Measurements from ENCODE around the gene JHY. TPM values are rescaled to one million over a fixed set of nuclear protein-coding genes. Genes with fewer than 3 reads are reported as not detected.

The JHY gene
- total RNA-seq, 4 donors from 2014 or later: 6.9 to 15.6 (median 10.2) TPM

DNA sequence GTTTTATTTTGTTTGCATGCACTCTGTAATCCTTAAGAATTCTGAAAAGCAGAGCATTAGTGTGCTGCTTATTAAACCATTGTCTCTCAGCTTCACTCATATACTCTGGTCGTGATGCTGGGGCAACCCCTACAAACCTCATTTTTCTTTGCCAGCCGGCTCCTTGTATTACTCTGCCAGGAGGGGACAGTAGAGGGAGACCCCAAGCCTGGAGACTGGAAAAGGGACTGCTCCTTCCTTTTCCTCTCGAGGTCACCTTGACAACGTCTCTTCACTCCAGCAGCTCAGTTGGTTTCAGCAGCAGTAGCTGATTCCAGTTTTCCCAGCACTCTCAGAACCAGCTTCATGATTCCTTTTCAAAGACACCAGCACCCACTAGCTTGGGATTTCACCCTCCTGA, 2.8 kb upstream of the JHY start:
- ATAC-seq: no peak
- H3K27ac ChIP-seq: no peak overlapping the region

DNA sequence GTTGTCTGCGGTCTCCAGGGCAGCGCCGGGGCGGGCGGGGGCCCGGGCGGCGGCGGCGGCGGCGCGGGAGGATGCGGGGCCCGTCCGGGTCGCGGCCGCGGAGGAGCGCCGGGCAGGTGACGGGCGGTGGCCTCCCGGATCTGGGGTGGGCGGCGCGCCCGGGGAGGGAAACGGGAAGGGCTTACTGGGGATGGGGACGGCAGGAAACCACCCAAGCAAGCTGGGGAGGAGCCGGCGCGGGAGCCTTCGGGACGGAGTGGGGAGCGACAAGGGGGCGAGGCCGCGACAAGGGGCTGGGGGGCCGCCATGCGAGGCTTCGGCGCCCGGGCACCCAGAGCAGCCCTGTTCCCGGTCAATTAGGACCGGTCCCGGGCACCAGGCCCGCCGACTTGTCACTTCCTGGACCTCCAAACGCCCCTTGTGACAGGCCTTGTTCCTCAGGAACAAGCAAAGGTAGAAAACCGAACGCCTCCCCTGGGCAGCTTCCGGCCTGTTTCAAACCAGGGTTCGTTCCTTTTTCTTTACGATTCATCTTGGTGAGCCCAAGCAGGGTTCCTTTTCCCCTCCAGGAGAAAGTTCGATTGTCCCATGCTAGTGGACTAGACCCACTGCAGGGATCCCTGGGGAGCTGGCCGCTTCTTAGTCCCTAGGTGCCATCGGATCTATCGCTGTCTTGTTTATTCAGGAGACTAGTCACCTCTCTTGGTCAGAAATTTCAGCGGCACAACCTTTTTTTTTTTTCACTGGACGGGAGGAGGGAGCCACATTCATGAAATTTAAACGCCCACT, 492 bp downstream of the JHY start:
- Histone ChIP-seq H3K27ac (peak overlapping the region; percentile 48 to 93 (median 88)), H3K27me3 (no peaks in the 10 kb centered on the region), H3K36me3 (peaks cover 0 to 17% of the 10 kb centered on the region in 2 donors), H3K4me3 (peak overlapping the region; percentile 84 to 90), H3K9me3 (no peaks in the 10 kb centered on the region), H3K4me1 (peaks cover 0 to 13% (median 0%) of the 10 kb centered on the region in 3 donors)
- peak; percentile 87 for ATAC-seq
- WGBS, 2 donors (ENCODE audit: low coverage in 1 of 2): 1 to 2% methylated on average over 11 to 14 of the region's 63 CpGs
- TF ChIP-seq POLR2A (IDR thresholded peaks at IDR 0.05) (no peak), POLR2AphosphoS5 (IDR thresholded peaks at IDR 0.05) (no peak), EP300 (IDR thresholded peaks at IDR 0.05) (no peak)
- TF ChIP-seq, protein P1, sequence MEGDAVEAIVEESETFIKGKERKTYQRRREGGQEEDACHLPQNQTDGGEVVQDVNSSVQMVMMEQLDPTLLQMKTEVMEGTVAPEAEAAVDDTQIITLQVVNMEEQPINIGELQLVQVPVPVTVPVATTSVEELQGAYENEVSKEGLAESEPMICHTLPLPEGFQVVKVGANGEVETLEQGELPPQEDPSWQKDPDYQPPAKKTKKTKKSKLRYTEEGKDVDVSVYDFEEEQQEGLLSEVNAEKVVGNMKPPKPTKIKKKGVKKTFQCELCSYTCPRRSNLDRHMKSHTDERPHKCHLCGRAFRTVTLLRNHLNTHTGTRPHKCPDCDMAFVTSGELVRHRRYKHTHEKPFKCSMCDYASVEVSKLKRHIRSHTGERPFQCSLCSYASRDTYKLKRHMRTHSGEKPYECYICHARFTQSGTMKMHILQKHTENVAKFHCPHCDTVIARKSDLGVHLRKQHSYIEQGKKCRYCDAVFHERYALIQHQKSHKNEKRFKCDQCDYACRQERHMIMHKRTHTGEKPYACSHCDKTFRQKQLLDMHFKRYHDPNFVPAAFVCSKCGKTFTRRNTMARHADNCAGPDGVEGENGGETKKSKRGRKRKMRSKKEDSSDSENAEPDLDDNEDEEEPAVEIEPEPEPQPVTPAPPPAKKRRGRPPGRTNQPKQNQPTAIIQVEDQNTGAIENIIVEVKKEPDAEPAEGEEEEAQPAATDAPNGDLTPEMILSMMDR (IDR thresholded peaks at IDR 0.05): no peak

More for the DNA sequence above, 2.8 kb upstream of the JHY start:
- Histone ChIP-seq H3K9me3 (no peaks in the 10 kb centered on the region), H3K36me3 (no peaks in the 10 kb centered on the region), H3K27me3 (no peaks in the 10 kb centered on the region), H3K4me1 (peaks cover 0 to 13% (median 0%) of the 10 kb centered on the region in 3 donors), H3K4me3 (no peak overlapping the region)
- WGBS, 2 donors (ENCODE audit: low coverage in 1 of 2): 34% methylated on average over 4 of the region's 4 CpGs; no CpG with 5 or more reads in 1 of the 2 donors
- TF ChIP-seq EP300 (IDR thresholded peaks at IDR 0.05): no peak
- TF ChIP-seq POLR2A (IDR thresholded peaks at IDR 0.05): no peak
- TF ChIP-seq, protein P1 (IDR thresholded peaks at IDR 0.05): no peak
- no peak for TF ChIP-seq POLR2AphosphoS5 (IDR thresholded peaks at IDR 0.05)

DNA sequence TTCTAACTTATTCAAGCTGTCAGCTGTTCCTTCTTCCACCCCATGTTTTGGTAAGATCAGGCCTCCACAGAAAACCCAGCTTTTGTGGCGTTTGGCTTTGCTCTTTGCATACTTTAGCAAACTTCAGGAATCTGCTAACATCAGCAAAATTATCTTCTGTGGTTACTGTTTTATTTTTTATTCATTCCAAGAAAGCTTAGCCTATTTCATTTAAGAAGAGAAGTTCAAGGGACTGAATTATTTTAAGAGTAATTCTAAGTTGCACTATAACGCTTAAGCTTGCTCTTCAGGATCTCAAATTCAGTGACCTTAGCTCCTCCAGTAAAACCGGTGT, 1.1 kb downstream of the JHY start:
- WGBS, 2 donors (ENCODE audit: low coverage in 1 of 2): 44% methylated on average over 3 of the region's 3 CpGs
- peaks cover 0 to 13% (median 0%) of the 10 kb centered on the region in 3 donors for H3K4me1 ChIP-seq

DNA sequence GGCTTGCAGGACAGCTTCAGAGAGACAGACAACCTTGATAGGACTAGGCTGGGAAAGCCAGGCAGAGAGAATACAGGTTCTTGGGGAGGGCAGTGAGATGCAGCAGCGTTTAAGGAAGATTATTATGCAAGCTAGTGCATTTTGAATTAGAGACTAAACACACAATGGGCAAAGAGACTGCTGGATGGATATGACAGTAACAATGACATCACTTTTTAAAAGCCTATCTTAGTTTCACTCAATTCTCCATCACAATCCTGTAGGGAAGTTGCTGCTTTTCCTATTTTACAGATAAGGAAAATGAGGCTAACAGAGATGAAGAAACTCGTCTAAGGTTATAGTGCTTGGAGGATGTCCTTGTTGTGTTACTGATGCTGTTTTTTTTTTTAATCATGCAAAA, 5.6 kb downstream of the JHY start:
- no peak overlapping the region for H3K4me3 ChIP-seq
- no peak overlapping the region for H3K27ac ChIP-seq
- WGBS, 2 donors (ENCODE audit: low coverage in 1 of 2): 87 to 94% methylated on average over 2 of the region's 2 CpGs
- peaks cover 0 to 6% (median 0%) of the 10 kb centered on the region in 3 donors for H3K4me1 ChIP-seq
- no peak for ATAC-seq
- peaks cover 0 to 17% of the 10 kb centered on the region in 2 donors for H3K36me3 ChIP-seq
- H3K27me3 ChIP-seq: no peaks in the 10 kb centered on the region
- TF ChIP-seq POLR2A (IDR thresholded peaks at IDR 0.05): no peak
- TF ChIP-seq, protein P1 (IDR thresholded peaks at IDR 0.05): no peak
- no peak for TF ChIP-seq POLR2AphosphoS5 (IDR thresholded peaks at IDR 0.05)
- no peak for TF ChIP-seq EP300 (IDR thresholded peaks at IDR 0.05)
- no peaks in the 10 kb centered on the region for H3K9me3 ChIP-seq

More for the DNA sequence above, 1.1 kb downstream of the JHY start:
- no peaks in the 10 kb centered on the region for H3K27me3 ChIP-seq
- H3K9me3 ChIP-seq: no peaks in the 10 kb centered on the region
- peak overlapping the region; percentile 84 to 90 for H3K4me3 ChIP-seq
- H3K36me3 ChIP-seq: peaks cover 0 to 17% of the 10 kb centered on the region in 2 donors
- H3K27ac ChIP-seq: peak overlapping the region in 3 of 4 donors; percentile 88 to 93 (median 89)
- no peak for TF ChIP-seq POLR2A (IDR thresholded peaks at IDR 0.05)
- TF ChIP-seq, protein P1 (IDR thresholded peaks at IDR 0.05): no peak
- TF ChIP-seq EP300 (IDR thresholded peaks at IDR 0.05): no peak
- no peak for TF ChIP-seq POLR2AphosphoS5 (IDR thresholded peaks at IDR 0.05)
- peak; percentile 31 for ATAC-seq

DNA sequence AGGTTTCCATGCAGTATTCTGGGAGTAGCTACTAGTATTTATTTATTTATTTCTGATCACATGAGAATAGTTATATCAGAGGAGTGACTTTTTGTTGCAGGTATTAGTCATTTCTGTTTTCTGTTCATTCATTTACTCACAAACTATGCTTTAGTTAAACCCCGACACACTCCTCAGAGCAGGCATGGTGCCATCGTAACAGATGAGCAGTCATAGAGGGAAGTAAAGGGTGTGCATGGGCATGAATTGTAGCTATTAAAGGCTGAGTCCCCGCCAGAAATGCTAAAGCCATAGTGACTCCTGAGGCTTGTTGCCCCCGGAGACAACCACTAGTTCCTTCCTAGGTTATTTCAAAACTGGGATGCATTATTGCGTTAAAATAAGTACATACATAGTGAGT, 10.6 kb downstream of the JHY start:
- no peaks in the 10 kb centered on the region for H3K9me3 ChIP-seq
- H3K4me3 ChIP-seq: no peak overlapping the region
- H3K36me3 ChIP-seq: peaks cover 0 to 9% of the 10 kb centered on the region in 2 donors
- no peak overlapping the region for H3K27ac ChIP-seq
- no peaks in the 10 kb centered on the region for H3K27me3 ChIP-seq
- no peaks in the 10 kb centered on the region for H3K4me1 ChIP-seq
- TF ChIP-seq POLR2A (IDR thresholded peaks at IDR 0.05): no peak
- TF ChIP-seq, protein P1 (IDR thresholded peaks at IDR 0.05): no peak
- TF ChIP-seq EP300 (IDR thresholded peaks at IDR 0.05): no peak
- no peak for TF ChIP-seq POLR2AphosphoS5 (IDR thresholded peaks at IDR 0.05)
- no peak for ATAC-seq
- WGBS, 2 donors (ENCODE audit: low coverage in 1 of 2): 90 to 98% methylated on average over 5 of the region's 5 CpGs

All from gastroesophageal sphincter (tissue), 4 donors.